K562 (cell line): ENCODE data around the gene CTPS2. TPM values are rescaled to one million over a fixed set of nuclear protein-coding genes. Genes with fewer than 3 reads are reported as not detected.

Source experiments
- ATAC-seq: fragments of 200-7000 bp; cut with Tn5 transposase; 3 replicates; pipeline ENCODE4 v1.9.1; 2020; ENCODE audit warnings: moderate library complexity
- BruUV-seq: library from RNA; stranded (reverse); fragments of 400-500 nt; replicated peaks from 2 replicates; lab custom pipeline; 2021; lab: Mats Ljungman, UMichigan
- CTCF ChIA-PET: fragments of 300-600 bp; formaldehyde crosslinking; extraction: SDS; loops from one replicate; lab custom pipeline; 2021; ENCODE audit warnings: low intra/inter-chr PET ratio; lab: Yijun Ruan, JAX
- POLR2A ChIA-PET: fragments of 300-600, 350-650 bp; sonication (Branson Sonifier 250); formaldehyde crosslinking; extraction: SDS; loops from one replicate; lab custom pipeline; 2021; ENCODE audit warnings: antibody characterized with exemption, inconsistent platforms; lab: Yijun Ruan, JAX
- DNase-seq, 4 experiments: peaks; one replicate each; pipeline versions ENCODE4 v3.0.0 to v3.0.0-alpha.2; 2011 to 2018; ENCODE audit warnings: low spot score in 3 of 4, mixed read lengths in 3 of 4; ENCODE audit errors: extremely low read depth in 1 of 4
- FAIRE-seq: peaks from 2 replicates; lab custom pipeline; 2011; peaks lifted over from hg19 to GRCh38; lab: Jason Lieb, UNC
- H2AFZ ChIP-seq: 2 replicates; pipeline ENCODE4 v1.6.0; 2011; ENCODE audit warnings: low read depth, low read length, control low read depth, inconsistent platforms
- H3K27ac ChIP-seq: fragments of 200-600 bp; 3 replicates; pipeline ENCODE4 v1.8.0; 2011; ENCODE audit warnings: low read depth, mild to moderate bottlenecking, control low read depth, inconsistent platforms, low read length, moderate library complexity, mixed read lengths; ENCODE audit errors: extremely low read depth
- H3K27me3 ChIP-seq, 2 experiments: fragments of 300-600 bp in 1 of 2; 2 replicates in 1 of 2; 3 replicates in 1 of 2; pipeline versions ENCODE4 v1.6.0 to v1.8.0; 2011; ENCODE audit warnings: inconsistent platforms in 2 of 2, low read length in 2 of 2, mild to moderate bottlenecking in 1 of 2, mixed read lengths in 1 of 2, moderate library complexity in 1 of 2; ENCODE audit not compliant: control insufficient read depth in 2 of 2, insufficient read depth in 2 of 2
- H3K36me3 ChIP-seq: fragments of 300-600 bp; 3 replicates; pipeline ENCODE4 v1.8.0; 2011; ENCODE audit warnings: mild to moderate bottlenecking, low read length, inconsistent platforms; ENCODE audit not compliant: control insufficient read depth, insufficient read depth
- H3K4me1 ChIP-seq, 2 experiments: fragments of 200-600 bp in 1 of 2; replicated peaks in 1 of 2; 2 replicates in 1 of 2; 3 replicates in 1 of 2; pipeline versions ENCODE4 v1.5.1 to v1.8.0; 2011; ENCODE audit warnings: inconsistent platforms in 2 of 2, low read length in 2 of 2, mild to moderate bottlenecking in 1 of 2, mixed read lengths in 1 of 2, moderate library complexity in 1 of 2; ENCODE audit not compliant: control insufficient read depth in 2 of 2, insufficient read depth in 2 of 2
- H3K4me2 ChIP-seq: 2 replicates; pipeline ENCODE4 v1.6.1; 2011; ENCODE audit warnings: low read length, control low read depth, inconsistent platforms, mixed read lengths; ENCODE audit not compliant: insufficient read depth
- H3K4me3 ChIP-seq: fragments of 200-600 bp; sonication (generic), shearing (Covaris generic); 2 replicates; pipeline ENCODE4 v1.5.1; 2016; ENCODE audit warnings: control low read depth, inconsistent platforms
- H3K79me2 ChIP-seq: fragments of 200-600 bp; 3 replicates; pipeline ENCODE4 v1.8.0; 2011; ENCODE audit warnings: low read length, inconsistent platforms; ENCODE audit not compliant: control insufficient read depth, insufficient read depth
- H3K9ac ChIP-seq, 2 experiments: 2 replicates each; pipeline versions ENCODE4 v1.6.0 to v1.6.1; 2011; ENCODE audit warnings: low read depth in 2 of 2, low read length in 2 of 2, control low read depth in 1 of 2, inconsistent platforms in 1 of 2, mild to moderate bottlenecking in 1 of 2, mixed read lengths in 1 of 2; ENCODE audit not compliant: insufficient read depth in 1 of 2
- H3K9me1 ChIP-seq: one replicate; pipeline ENCODE4 v1.6.0; 2011; ENCODE audit warnings: inconsistent platforms, mild to moderate bottlenecking, low read length, moderate library complexity; ENCODE audit not compliant: control insufficient read depth, insufficient read depth
- H3K9me3 ChIP-seq: replicated peaks from 2 replicates; pipeline ENCODE4 v1.5.1; 2011; ENCODE audit warnings: low read depth, low read length, inconsistent platforms; ENCODE audit not compliant: control insufficient read depth, insufficient read depth
- H4K20me1 ChIP-seq: replicated peaks from 2 replicates; pipeline ENCODE4 v1.6.1; 2011; ENCODE audit warnings: low read length, inconsistent platforms, mixed read lengths; ENCODE audit not compliant: control insufficient read depth, insufficient read depth
- CXXC5 ChIP-seq: fragments of 250-450 bp; sonication (Bioruptor Pico); IDR thresholded peaks from 2 replicates; pipeline ENCODE4 v1.8.0; 2022; ENCODE audit warnings: inconsistent platforms, mild to moderate bottlenecking, moderate library complexity
- MECOM ChIP-seq: fragments of 250-450 bp; sonication (Bioruptor Pico); IDR thresholded peaks from 2 replicates; pipeline ENCODE4 v1.8.0; 2022; ENCODE audit warnings: inconsistent platforms
- RCOR1 ChIP-seq, 2 experiments: IDR thresholded peaks; 2 replicates each; pipeline ENCODE4 v1.6.1; 2012; ENCODE audit warnings: low read depth in 2 of 2, low read length in 2 of 2, borderline replicate concordance in 1 of 2, improper control_type of control experiment in 1 of 2
- YY1 ChIP-seq, 3 experiments: IDR thresholded peaks; 2 replicates each; pipeline ENCODE4 v1.6.1; 2011; ENCODE audit warnings: low read length in 2 of 3, mild to moderate bottlenecking in 2 of 3, moderate library complexity in 2 of 3, borderline replicate concordance in 1 of 3, control low read depth in 1 of 3, low read depth in 1 of 3; ENCODE audit not compliant: insufficient read depth in 3 of 3, insufficient replicate concordance in 2 of 3, control insufficient read depth in 1 of 3, insufficient read length in 1 of 3; ENCODE audit errors: extremely low read depth in 1 of 3
- WGBS: fragments of 100-300 bp; shearing (Covaris generic); methylation state at CpG from one replicate; pipeline ENCODE4 v1.1.6; 2016; ENCODE audit warnings: low coverage, mixed read lengths; ENCODE audit not compliant: insufficient coverage; ENCODE audit errors: missing lambda C conversion rate; 5-methylcytosine and 5-hydroxymethylcytosine counted together
- in situ Hi-C: fragments of 300-500 bp; cut with MboI; formaldehyde crosslinking; loops from 4 replicates; pipeline ENCODE4 v1.15.0; 2018; ENCODE audit warnings: inconsistent platforms, mixed read lengths
- intact Hi-C: fragments of 100-400 bp; cut with micrococcal nuclease; formaldehyde crosslinking; loops from 2 replicates; pipeline ENCODE4 v1.14.2; 2022
- polyA plus RNA-seq, 8 experiments: library from polyadenylated mRNA; depleted of rRNA in 4 of 8; stranded (reverse) in 5 of 8; unstranded in 3 of 8; fragments of >200 nt; fragmentation: Nextera tagmentation in 2 of 8; fragmentation: Illumina TruSeq in 1 of 8; extraction: Ambion mirVana in 2 of 8; extraction: Trizol in 1 of 8; gene quantifications; 2 replicates each; pipeline versions ENCODE4 v1.2.1 to v1.2.3, GENCODE V29; 2011 to 2014; ENCODE audit warnings: inconsistent platforms in 1 of 8, missing spikeins in 1 of 8
- total RNA-seq, 7 experiments: library from RNA; depleted of rRNA in 6 of 7; stranded (reverse); fragments of >200 nt in 6 of 7; fragmentation: Illumina TruSeq in 2 of 7; extraction: Trizol in 2 of 7; gene quantifications; 2 replicates each; pipeline versions ENCODE4 v1.2.1 to v1.2.3, GENCODE V29; 2011 to 2021; ENCODE audit warnings: low replicate concordance in 1 of 7

CTPS2 gene
- total and polyA plus RNA-seq, 9 of the 15 experiments (the other 6 are each of a cell fraction or from before 2014, with no cell fraction given): 5.4 to 19.5 (median 14.1) TPM

DNA sequence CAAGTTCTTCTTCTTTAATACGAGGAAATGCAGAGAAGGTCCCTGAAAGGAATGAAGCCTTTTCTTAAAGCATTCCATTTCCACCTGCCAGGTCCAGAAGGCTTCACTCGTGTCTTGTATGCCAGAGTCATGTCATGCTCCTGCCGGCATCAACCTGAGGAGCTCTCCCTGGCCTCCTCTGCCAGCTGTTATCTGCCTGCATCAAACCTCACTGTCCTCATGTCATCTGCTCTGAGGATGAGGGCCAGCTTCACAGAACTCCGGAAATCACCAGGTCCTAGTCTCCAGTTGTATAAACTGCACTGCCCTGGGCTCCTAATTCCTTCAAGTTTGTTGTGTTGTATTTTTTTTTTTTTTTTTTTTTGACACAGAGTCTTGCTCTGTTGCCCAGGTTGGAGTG is 82.6 kb downstream of the CTPS2 start:
- H3K4me1 ChIP-seq: peaks cover 10 to 26% of the 10 kb centered on the region in 2 experiments; a peak in 4 of 5 replicates
- intact Hi-C loops: loop anchor here (2.0 kb wide), 1 partner anchor 41 kb away; no protein-coding TSS in a partner anchor
- no peaks in the 10 kb centered on the region for H4K20me1 ChIP-seq
- POLR2A ChIA-PET: no interaction called here
- 21% methylated on average over 4 of the region's 4 CpGs for whole genome bisulfite sequencing
- TF ChIP-seq MECOM (CRISPR knock-in tag) (peak; percentile 76; the same call in 1 of the 2 replicates), RCOR1 (IDR thresholded peaks at IDR 0.05; ENCODE audit: borderline replicate concordance in 1 of 2, low read depth in 2 of 2, low read length in 2 of 2) (peak in 1 of 2 experiments; percentile 31; a peak in 1 of 4 replicates), YY1 (IDR thresholded peaks at IDR 0.05; ENCODE audit: borderline replicate concordance in 1 of 3, control insufficient read depth in 1 of 3, extremely low read depth in 1 of 3, insufficient read depth in 3 of 3, insufficient read length in 1 of 3, insufficient replicate concordance in 2 of 3, low read depth in 1 of 3, low read length in 2 of 3) (no peak), CXXC5 (0 out of 2 replicates have a peak, but pooled peaks have one; percentile 17)
- H3K27ac ChIP-seq: peak overlapping the region; percentile 69
- no peaks in the 10 kb centered on the region for H3K27me3 ChIP-seq
- no TSS peak for BruUV-seq
- no peaks in the 10 kb centered on the region for H3K36me3 ChIP-seq
- CTCF ChIA-PET: no interaction called here
- H3K9me1 ChIP-seq: no peaks in the 10 kb centered on the region
- FAIRE-seq (peak; percentile 65), ATAC-seq (peak; percentile 46), DNase-seq (peak in 2 of 4 experiments; percentile 17 to 43)
- in situ Hi-C loops: no loop called here
- H3K79me2 ChIP-seq: no peaks in the 10 kb centered on the region
- peak overlapping the region; percentile 64 for H3K4me2 ChIP-seq
- H3K4me3 ChIP-seq: no peak overlapping the region
- no peaks in the 10 kb centered on the region for H3K9me3 ChIP-seq
- peak overlapping the region; percentile 23 to 69; a peak in 3 of 4 replicates for H3K9ac ChIP-seq
- peak overlapping the region; percentile 70 for H2AFZ ChIP-seq
